T-helper 1 cell (primary cell): ENCODE results near the gene ZNF10.

ENCODE experiments used
- DNase-seq, 5 donors: peaks; one replicate each; pipeline ENCODE4 v3.0.0-alpha.2; 2012 to 2020
- total RNA-seq, 4 donors: gene quantifications; one replicate each; lab custom pipeline; 2026; lab: John Stamatoyannopoulos, UW

ZNF10 gene
- total RNA-seq, result 14.2 to 33.6 (median 18.3) reads per million in 4 donors

- peak; percentile 91 to 96 (median 96) for DNase-seq
These were observed at the start of gene ZNF10, which contains the start of gene ZNF891 for GRCh38 chr12:133130038-133130807. Gene ZNF10, plus strand, starts transcription at chr12:133130627. Its CDS starts 13,866 bp downstream, at chr12:133144493. Gene ZNF891, minus strand, starts transcription at chr12:133130274. Its CDS starts 8,356 bp downstream, at chr12:133121918.

- DNase-seq, result peak in 1 of 5 donors; percentile 7
These were observed 49.2 kb upstream of the ZNF10 start for GRCh38 chr12:133081159-133081780.

GRCh38 chr12:133083345-133083744 lies 47.1 kb upstream of the ZNF10 start:
- no peak for DNase-seq

GRCh38 chr12:133105620-133106019 lies 24.8 kb upstream of the ZNF10 start:
- DNase-seq, result no peak

- DNase-seq, result no peak
These were observed 24.2 kb upstream of the ZNF10 start for GRCh38 chr12:133106253-133106652.

GRCh38 chr12:133107121-133107520 lies 23.3 kb upstream of the ZNF10 start:
- DNase-seq, result no peak

GRCh38 chr12:133108150-133108549 lies 22.3 kb upstream of the ZNF10 start:
- DNase-seq, result no peak

- DNase-seq, result no peak
These were observed 9.8 kb upstream of the ZNF10 start for GRCh38 chr12:133120385-133121191.

- DNase-seq, result no peak
These were observed 5.8 kb upstream of the ZNF10 start for GRCh38 chr12:133124674-133125073.

GRCh38 chr12:133129368-133130037 lies 924 bp upstream of the ZNF10 start:
- DNase-seq, result no peak

GRCh38 chr12:133130808-133131128 lies 341 bp downstream of the ZNF10 start:
- DNase-seq, result peak in 2 of 5 donors; percentile 7 to 36

- no peak for DNase-seq
These were observed 5.3 kb downstream of the ZNF10 start for GRCh38 chr12:133135747-133136146.

- DNase-seq, result no peak
These were observed 15.6 kb downstream of the ZNF10 start for GRCh38 chr12:133145981-133146380.

- DNase-seq, result no peak
These were observed 25.8 kb downstream of the ZNF10 start for GRCh38 chr12:133156125-133156690.

GRCh38 chr12:133165776-133166175 lies 35.3 kb downstream of the ZNF10 start:
- DNase-seq, result no peak

- no peak for DNase-seq
These were observed 42.1 kb downstream of the ZNF10 start for GRCh38 chr12:133172491-133172890.

- DNase-seq, result no peak
These were observed 44.5 kb downstream of the ZNF10 start for GRCh38 chr12:133174901-133175300.

GRCh38 chr12:133180669-133181068 lies 50.2 kb downstream of the ZNF10 start:
- DNase-seq, result no peak

- DNase-seq, result peak; percentile 69 to 92 (median 79)
These were observed 51.0 kb downstream of the ZNF10 start, which contains the start of gene ZNF268 for GRCh38 chr12:133181238-133181959. Gene ZNF268, plus strand, starts transcription at chr12:133181495. Its CDS starts 503 bp downstream, at chr12:133181998.

- DNase-seq, result no peak
These were observed 59.7 kb downstream of the ZNF10 start for GRCh38 chr12:133190176-133190575.

GRCh38 chr12:133192847-133193246 lies 62.4 kb downstream of the ZNF10 start:
- no peak for DNase-seq

- DNase-seq, result no peak
These were observed 71.5 kb downstream of the ZNF10 start for GRCh38 chr12:133201888-133202287.
